ENCODE measurements around the gene UTF1. TPM values are rescaled to one million over a fixed set of nuclear protein-coding genes. Genes with fewer than 3 reads are reported as not detected.

UTF1 gene
- total and polyA plus RNA-seq, 8 donors: not detected

DNA sequence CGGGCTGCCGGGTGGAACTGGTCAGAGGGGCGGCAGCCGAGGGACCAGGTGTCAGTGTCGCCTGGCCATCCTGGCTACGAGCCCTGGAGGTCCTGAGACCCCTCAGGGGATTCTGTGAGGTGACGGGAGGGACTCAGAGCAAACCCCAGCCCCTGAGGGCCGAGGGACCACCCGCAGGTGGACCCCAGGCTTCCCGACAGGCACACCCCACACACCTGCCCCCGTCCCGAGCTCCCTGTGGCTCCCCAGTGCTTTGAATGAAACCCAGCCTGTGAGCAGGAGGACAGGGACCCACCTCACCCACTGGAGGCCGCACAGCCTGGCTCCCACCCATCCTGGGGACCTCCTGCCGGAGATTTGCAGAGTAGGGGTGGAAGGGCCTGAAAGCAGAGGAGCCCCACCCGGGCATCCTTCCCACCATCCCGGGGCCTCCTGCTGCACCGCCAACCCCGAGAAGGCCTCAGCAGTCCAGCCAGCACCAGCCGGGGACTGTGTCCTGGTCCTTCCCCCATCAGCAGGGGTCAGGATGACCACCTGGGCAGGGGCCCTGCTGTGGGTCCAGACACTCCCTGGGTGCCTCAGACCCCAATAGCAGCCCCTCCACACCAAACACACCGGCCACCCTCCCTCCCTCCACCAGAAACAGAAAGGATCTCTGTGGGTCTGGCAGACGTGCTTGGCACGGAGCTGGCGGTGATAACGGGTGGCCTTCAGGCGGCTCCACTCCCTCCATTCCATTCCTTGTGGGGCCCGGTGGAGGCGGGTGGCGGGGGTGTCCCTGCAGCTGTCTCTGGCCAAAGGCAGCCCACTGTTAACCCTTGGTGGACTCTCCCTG lies 21.6 kb downstream of the UTF1 start:
- Histone ChIP-seq H3K9me3 (no peaks in the 10 kb centered on the region), H3K4me1 (no peaks in the 10 kb centered on the region), H3K27me3 (no peaks in the 10 kb centered on the region), H3K27ac (no peak overlapping the region), H3K4me3 (no peak overlapping the region), H3K36me3 (no peaks in the 10 kb centered on the region)
- ATAC-seq: peak in 2 of 4 donors; percentile 24 to 37
- no peak for FAIRE-seq
- TF ChIP-seq, protein P1, sequence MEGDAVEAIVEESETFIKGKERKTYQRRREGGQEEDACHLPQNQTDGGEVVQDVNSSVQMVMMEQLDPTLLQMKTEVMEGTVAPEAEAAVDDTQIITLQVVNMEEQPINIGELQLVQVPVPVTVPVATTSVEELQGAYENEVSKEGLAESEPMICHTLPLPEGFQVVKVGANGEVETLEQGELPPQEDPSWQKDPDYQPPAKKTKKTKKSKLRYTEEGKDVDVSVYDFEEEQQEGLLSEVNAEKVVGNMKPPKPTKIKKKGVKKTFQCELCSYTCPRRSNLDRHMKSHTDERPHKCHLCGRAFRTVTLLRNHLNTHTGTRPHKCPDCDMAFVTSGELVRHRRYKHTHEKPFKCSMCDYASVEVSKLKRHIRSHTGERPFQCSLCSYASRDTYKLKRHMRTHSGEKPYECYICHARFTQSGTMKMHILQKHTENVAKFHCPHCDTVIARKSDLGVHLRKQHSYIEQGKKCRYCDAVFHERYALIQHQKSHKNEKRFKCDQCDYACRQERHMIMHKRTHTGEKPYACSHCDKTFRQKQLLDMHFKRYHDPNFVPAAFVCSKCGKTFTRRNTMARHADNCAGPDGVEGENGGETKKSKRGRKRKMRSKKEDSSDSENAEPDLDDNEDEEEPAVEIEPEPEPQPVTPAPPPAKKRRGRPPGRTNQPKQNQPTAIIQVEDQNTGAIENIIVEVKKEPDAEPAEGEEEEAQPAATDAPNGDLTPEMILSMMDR (IDR thresholded peaks at IDR 0.05): no peak
- WGBS, 2 donors: 51 to 57% methylated on average over 26 to 28 of the region's 28 CpGs
- DNase-seq: no peak
- intact Hi-C loops (cut with DNase I): no loop called here

DNA sequence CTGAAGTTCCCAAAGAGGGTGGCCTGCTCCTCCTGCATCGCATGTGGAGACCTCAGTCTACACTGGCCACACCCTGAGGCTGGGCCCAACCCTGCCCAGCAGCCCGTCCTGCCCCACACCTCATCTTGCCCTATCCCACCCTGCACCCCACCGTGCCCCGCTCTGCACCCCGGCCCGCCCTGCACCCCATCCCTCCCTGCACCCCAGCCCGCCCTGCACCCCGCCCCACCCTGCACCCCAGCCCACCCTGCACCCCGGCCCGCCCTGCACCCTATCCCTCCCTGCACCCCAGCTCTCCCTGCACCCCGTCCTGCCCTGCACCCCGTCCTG lies 22.2 kb downstream of the UTF1 start:
- WGBS, 2 donors: 67 to 73% methylated on average over 11 to 12 of the region's 12 CpGs

DNA sequence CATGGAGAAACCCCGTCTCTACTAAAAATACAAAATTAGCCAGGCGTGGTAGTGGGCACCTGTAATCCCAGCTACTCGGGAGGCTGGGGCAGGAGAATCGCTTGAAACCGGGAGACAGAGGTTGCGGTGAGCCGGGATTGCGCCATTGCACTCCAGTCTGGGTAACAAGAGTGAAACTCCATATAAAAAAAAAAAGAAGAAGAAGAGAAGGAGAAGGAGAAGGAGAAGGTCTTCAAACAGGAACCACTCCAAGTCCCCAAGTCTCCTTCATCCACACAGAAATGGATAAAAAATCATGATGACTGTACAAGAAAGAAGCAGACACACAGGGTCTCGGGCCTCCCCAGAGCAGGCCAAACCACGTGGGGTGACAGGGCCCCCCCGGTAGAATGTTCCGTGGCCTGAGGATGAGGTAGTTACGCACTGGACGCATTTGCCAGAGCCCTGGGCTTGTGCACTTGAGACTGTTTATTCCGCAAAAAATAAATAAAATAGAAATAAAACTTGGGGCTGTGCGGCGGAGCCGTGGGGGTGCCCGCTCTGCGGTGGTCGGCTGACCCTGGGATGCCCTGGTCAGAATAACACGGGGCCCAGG lies 23.4 kb downstream of the UTF1 start:
- no peaks in the 10 kb centered on the region for H3K27me3 ChIP-seq
- FAIRE-seq: no peak
- H3K27ac ChIP-seq: no peak overlapping the region
- TF ChIP-seq, protein P1 (IDR thresholded peaks at IDR 0.05): no peak
- ATAC-seq: no peak
- H3K4me1 ChIP-seq: peaks cover 0 to 14% (median 7%) of the 10 kb centered on the region in 3 donors
- WGBS, 2 donors: 83 to 90% methylated on average over 22 of the region's 22 CpGs
- H3K36me3 ChIP-seq: no peaks in the 10 kb centered on the region
- no peaks in the 10 kb centered on the region for H3K9me3 ChIP-seq
- no peak for DNase-seq
- intact Hi-C loops (cut with DNase I): no loop called here
- H3K4me3 ChIP-seq: no peak overlapping the region

More for the DNA sequence above, 22.2 kb downstream of the UTF1 start:
- Histone ChIP-seq H3K4me1 (peaks cover 0 to 3% (median 0%) of the 10 kb centered on the region in 3 donors), H3K27me3 (no peaks in the 10 kb centered on the region), H3K9me3 (no peaks in the 10 kb centered on the region), H3K27ac (no peak overlapping the region), H3K4me3 (no peak overlapping the region), H3K36me3 (no peaks in the 10 kb centered on the region)
- DNase-seq (no peak), FAIRE-seq (no peak), ATAC-seq (no peak)
- intact Hi-C loops (cut with DNase I): no loop called here
- TF ChIP-seq, protein P1 (IDR thresholded peaks at IDR 0.05): no peak

DNA sequence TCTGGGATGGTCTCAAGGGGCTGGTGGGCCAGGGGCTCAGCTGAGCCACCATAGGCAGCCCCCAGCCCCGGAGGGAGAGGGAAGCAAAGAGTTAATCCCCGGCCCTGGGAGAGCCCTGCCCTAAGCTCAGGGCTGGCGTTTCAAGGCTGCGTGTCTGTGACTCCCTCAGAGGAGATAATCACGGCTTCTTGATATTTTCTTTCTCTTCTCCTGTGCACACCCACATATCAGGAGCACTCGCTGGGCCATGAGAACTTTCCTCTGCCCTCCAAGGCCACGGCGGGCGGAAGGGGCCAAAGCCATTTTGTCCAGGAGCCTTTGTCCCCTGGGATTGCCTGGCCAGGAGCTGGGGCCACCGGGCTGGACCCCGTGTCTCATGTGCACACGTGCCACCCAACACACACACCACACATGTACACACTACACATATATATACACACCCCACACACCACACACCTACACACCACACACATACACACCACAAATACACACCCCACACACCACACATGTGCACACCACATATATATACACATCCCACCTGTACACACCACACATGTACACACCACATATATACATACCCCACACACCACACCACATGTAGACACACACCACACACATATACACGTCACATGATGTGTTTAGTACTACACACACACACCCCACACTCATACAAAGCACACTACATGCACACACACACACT lies 24.6 kb downstream of the UTF1 start:
- TF ChIP-seq, protein P1 (IDR thresholded peaks at IDR 0.05): no peak
- Histone ChIP-seq H3K4me3 (no peak overlapping the region), H3K27ac (no peak overlapping the region), H3K4me1 (peaks cover 0 to 20% (median 12%) of the 10 kb centered on the region in 3 donors), H3K27me3 (no peaks in the 10 kb centered on the region), H3K36me3 (no peaks in the 10 kb centered on the region), H3K9me3 (no peaks in the 10 kb centered on the region)
- FAIRE-seq: no peak
- 26 to 31% methylated on average over 13 of the region's 13 CpGs for WGBS, 2 donors
- ATAC-seq: no peak
- no peak for DNase-seq
- intact Hi-C loops (cut with DNase I): no loop called here
